Skin epidermis (tissue), 12 donors: ENCODE results near the gene PRKAR2B.

ENCODE experiments used
- H3K27ac ChIP-seq, 21 experiments: fragments of 200-600 bp; sonication (generic) in 11 of 21; one replicate each; pipeline ENCODE4 v1.5.0; 2020; ENCODE audit warnings: mild to moderate bottlenecking in 3 of 21, inconsistent platforms in 2 of 21, moderate library complexity in 2 of 21
- H3K4me3 ChIP-seq, 7 experiments: fragments of 200-600 bp; sonication (generic) in 2 of 7; one replicate each; pipeline ENCODE4 v1.5.0; 2020; ENCODE audit warnings: inconsistent platforms in 2 of 7, mild to moderate bottlenecking in 2 of 7, moderate library complexity in 1 of 7

PRKAR2B gene

DNA sequence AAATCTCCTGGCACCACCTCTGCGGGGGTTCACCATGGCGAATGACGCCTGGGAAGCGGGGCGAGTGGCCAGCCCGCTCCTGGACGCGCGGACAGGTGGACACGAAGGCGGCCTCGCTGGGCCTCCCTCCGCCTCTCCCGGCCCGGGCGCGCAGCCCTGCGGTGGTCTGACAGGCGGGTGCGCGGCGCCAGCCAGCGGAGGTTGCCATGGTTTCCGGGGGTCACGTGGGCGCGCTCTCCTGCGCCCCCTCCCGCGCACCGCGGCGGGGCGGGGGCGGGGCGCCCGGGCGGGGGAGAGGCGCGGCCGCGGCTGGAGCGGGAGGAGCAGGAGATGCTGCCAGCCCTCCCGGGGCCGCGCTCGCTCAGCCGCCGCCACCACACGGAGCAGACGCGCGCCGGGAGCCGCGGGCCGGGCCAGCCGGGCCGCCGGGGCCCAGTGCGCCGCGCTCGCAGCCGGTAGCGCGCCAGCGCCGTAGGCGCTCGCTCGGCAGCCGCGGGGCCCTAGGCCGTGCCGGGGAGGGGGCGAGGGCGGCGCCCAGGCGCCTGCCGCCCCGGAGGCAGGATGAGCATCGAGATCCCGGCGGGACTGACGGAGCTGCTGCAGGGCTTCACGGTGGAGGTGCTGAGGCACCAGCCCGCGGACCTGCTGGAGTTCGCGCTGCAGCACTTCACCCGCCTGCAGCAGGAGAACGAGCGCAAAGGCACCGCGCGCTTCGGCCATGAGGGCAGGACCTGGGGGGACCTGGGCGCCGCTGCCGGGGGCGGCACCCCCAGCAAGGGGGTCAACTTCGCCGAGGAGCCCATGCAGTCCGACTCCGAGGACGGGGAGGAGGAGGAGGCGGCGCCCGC, at the start of gene PRKAR2B:
PRKAR2B (plus strand) TSS at position 359 of the 848 bp plus-strand sequence; CDS start at position 562, 203 bp downstream.
- Histone ChIP-seq H3K27ac (peak within 1 kb of the TSS in 8 of 21 experiments; percentile 52 to 81 (median 68)), H3K4me3 (peak within 1 kb of the TSS; percentile 44 to 65 (median 59))

DNA sequence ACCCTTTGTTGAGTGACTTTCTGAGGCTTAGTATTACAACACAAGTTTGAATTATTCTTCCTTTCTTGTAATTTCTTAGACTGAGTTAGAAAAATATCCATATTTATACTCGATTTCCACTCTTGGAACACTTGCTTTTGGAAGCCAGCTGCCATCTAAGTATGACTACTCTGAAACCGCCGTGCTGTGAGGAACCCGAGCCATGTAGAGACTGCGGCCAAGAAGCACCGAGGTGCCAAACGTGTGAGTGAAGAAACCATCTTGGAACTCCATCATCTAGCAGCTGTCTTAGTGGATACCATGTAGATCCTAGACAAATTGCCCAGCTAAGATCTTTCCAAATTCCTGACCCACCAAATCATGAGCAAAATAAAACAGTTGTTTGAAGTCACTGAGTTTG, 49.7 kb upstream of the PRKAR2B start:
- Histone ChIP-seq H3K4me3 (no peak overlapping the region), H3K27ac (no peak overlapping the region)

DNA sequence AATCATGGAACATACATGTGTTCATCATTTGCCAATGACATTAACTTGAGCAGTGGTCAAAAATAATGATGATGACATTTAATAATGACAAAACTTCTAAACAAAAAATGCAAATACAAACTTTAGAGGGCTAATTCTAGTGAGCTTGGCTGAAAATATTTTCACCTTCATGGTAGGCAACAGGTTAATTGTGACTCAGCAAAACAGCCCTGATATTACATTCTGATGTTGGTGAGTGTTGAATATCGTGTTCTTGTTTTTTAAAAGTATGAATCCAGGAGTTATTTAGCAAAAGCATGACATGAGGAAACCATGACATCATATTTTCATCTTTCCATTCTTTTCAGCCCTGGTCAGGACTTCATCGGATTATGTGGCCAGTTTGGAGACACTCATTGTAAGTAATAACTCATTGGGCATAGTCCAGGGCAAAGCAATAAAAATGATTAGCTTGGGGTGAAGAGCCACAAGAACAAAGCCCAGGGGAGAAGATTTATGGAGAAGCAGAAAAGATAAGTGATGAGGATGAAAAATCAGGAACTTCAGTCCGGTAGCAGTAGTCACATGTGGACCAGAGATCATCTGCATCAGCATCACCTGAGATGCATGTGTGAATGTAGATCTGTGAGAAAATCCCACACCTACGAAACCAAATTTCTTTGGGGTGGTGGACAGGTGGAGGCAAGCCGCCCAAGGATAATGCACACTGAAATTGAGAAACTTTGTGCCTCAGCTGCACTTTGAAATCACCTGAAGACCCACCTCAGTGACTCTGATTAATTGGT, 46.8 kb upstream of the PRKAR2B start:
- no peak overlapping the region for H3K4me3 ChIP-seq
- H3K27ac ChIP-seq = no peak overlapping the region

DNA sequence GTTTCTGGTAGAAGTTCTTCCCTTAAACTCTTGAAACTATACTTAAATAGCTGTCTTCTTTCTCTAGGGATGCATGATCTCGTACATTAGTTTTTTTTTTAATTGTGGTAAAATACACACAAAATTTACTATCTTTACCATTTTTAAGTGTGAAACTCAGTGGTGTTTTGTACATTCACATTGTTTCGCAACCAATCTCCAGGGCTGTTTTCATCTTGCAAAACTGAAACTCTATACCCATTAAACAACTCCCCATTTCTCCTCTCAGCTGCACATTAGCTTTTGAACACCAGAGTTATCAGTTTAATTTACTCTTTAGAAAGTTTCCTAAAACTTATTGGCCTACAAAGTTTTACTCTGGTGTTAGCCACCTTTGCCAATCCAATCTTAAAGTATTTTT, 45.5 kb upstream of the PRKAR2B start:
- no peak overlapping the region for H3K27ac ChIP-seq

DNA sequence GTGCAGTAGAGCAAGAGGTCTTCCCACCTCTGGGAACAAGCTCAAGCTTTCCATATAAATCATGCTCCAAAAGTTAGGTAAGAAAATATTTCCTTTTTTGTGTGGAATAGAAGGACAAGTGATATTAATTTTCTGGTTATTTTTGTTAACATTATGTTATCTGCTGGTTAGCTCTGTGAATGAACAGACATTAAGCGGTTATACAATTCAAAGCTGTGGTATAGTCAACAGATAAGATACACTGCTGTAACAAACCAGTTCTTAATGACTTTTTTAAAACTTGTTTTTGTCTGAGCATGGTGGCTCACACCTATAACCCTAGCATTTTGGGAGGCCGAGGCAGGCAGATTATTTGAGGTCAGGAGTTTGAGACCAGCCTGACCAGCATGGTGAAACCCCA, 43.0 kb upstream of the PRKAR2B start:
- Histone ChIP-seq H3K27ac (no peak overlapping the region), H3K4me3 (no peak overlapping the region)

More for the DNA sequence above, 45.5 kb upstream of the PRKAR2B start:
- no peak overlapping the region for H3K4me3 ChIP-seq

DNA sequence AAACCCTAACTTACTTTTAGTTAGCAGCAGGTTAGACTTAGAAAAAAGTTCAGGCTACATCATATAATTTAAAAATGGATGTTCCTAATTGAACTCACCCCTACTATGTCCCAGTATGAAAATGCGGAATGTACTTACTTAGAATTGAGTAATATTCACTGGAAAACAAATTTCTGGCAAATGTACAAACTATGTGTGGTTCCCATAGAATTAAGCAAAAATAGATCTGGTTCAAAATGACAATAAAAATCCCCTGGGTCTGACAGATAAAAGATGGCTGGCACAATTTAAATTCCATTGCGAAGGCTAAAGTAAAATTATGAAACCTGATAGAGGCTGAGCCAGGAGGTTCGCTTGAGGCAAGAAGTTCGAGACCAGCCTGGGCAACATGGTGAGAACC, 42.4 kb upstream of the PRKAR2B start:
- no peak overlapping the region for H3K27ac ChIP-seq

DNA sequence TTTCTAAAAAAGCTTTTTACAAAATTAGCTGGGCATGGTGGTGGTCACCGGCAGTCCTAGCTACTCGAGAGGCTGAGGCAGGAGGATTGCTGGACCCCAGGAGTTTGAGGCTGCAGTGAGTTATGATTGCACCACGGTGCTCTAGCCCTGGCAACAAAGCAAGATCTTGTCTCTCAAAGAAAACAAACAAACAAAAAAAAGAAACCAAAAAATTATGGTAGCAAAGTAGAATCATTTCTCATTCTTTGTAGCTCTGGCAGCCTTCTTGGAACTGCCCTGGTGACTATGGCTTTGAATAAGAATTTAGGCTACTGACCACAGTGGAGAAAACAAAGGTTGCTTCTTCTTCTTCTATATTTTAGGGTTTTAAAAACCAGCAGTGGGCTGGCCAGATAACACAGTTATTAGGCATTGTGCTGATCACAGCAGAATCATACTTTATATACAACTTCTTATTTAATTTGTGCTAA, 41.9 kb upstream of the PRKAR2B start:
- Histone ChIP-seq H3K27ac (no peak overlapping the region), H3K4me3 (no peak overlapping the region)

More for the DNA sequence above, 42.4 kb upstream of the PRKAR2B start:
- H3K4me3 ChIP-seq = no peak overlapping the region

DNA sequence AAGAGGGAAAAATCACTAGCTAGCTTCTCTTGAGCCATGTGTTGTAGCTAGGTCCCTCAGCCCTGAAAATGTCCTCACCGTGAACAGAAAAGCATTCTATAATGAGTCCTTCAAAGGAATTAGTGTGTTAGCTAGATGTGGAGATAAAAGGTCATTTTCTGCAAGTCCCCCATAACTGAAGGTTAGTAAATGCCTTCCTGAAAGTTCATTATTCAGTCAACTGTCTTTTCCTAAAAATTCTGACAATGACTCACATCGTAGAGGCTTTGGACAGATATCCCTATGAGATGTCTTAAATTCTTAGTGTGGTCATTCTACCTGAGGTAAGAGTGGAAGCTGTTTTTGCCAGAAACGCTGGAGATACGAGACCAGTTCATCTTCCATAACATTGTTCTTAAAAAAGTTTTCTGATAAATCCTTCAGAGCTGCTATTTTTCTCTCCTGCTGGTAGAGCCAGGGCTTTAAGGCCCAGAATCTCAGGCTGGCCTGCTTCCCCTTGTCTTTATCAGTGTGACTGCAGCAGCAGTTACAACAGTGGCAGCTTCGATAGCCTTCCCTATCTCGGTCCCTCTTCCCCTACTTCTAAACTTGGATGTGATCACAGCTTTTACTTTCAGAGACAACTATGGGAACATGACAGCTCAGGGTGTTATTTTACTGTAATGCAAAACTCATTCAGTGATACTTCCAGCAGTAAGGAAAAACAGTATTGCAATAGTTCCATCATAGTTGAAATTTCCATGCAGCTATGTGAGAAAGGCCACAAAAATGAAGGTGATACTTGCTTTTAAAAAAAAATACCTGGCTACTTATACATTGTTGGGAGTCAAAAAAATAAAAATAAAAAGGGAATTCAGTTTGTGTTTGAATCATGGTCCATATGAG, 37.3 kb upstream of the PRKAR2B start:
- Histone ChIP-seq H3K27ac (no peak overlapping the region), H3K4me3 (no peak overlapping the region)

DNA sequence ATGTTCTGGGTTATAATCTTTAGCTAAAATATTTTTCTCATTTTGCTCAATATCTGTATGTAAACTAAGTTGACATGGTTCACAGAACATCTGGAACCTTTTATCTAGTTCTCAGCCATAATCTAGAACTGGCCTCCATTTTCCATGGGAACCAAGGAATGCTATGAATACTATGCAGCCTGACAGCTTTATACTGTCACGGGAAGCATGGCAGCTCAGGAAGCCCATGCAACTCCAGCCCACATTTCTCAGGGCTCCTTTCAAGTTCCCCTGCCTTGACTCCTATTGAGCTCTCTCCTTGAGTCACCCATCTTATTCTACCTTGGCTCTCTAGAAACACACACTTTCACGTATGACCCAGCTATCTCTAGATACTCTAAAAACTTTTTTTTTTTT, 36.6 kb upstream of the PRKAR2B start:
- Histone ChIP-seq H3K27ac (no peak overlapping the region), H3K4me3 (no peak overlapping the region)

DNA sequence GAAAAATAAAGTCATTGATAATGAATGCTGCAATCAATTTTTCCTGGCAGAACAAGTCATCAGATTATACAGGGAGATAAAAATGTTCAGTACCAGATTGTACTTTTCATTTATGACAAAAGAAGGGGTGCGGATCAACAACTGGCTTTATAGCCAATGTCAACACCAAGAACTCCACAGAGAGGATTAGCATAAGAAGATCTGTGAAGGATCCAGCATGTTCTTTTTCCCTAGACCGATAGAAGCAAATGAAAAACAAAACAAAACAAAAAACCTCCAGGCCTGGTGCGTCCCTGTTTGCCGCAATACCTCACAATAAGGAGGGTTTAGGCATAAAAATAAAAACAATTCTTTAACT, 34.7 kb upstream of the PRKAR2B start:
- Histone ChIP-seq H3K27ac (no peak overlapping the region), H3K4me3 (no peak overlapping the region)

DNA sequence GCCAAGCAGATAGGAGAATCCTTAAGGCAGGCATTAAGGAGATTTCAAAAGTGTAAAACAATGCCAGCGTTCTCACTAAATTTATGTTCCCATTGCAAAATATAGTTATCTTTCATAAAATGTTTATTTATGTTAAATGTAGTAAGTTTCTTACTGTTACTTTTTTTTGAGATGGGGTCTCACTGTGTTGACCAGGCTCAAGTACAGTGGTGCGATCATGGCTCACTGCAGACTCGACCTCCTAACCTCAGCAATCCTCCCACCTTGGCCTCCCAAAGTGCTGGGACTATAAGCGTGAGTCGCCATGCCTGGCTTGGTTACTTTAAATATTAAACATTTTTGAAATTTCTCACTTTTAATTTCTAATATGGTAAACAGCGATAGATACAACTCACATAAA, 31.8 kb upstream of the PRKAR2B start:
- H3K4me3 ChIP-seq = no peak overlapping the region
- no peak overlapping the region for H3K27ac ChIP-seq

DNA sequence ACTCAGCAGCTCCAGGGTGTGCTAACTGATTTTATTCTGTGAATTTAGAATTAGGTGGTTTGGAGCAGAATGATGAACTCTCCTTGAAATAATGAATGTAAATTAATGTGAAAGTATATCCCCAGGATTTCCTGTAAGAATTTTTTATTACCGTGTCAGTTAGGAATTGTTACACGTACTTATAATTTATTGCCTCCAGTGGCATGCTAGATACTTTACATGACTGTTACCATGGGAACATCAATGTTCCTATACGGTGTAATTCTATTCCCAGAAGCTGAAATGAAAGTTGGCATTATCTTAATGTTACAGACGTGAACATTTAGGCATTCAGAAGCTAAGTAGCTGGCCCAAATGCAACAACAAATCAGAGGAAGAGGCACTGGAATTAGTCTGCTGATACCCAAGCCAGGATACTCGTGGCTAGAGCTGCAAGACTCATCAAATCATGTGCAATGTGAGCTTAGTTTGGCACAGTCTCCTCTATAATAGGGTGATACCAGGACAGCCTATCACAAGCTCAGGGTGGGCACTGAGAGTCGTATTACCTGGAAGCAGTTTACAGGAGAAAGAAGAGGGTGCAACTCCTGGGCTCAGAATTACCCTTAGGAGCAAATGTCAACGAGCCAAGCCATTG, 30.0 kb upstream of the PRKAR2B start:
- Histone ChIP-seq H3K4me3 (no peak overlapping the region), H3K27ac (no peak overlapping the region)

DNA sequence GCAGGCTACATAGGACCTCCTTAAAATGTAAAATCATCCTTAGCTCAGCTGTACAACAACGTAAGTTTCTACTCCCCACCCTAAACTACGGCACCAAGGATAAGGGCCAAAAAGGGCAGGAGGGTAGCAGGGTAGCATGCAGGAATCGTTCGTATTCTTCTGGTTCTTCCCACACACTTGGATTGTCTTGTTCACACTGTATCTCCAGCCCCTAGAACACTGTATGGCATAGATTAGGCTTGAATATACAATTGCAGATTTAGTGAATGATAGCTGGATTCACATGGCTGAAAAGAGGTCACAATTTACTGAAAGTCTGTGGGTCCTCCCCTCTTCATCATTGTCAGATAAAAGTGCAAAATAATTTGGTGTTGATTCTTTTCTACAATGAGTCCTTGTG, 28.2 kb upstream of the PRKAR2B start:
- no peak overlapping the region for H3K27ac ChIP-seq
- H3K4me3 ChIP-seq = no peak overlapping the region

DNA sequence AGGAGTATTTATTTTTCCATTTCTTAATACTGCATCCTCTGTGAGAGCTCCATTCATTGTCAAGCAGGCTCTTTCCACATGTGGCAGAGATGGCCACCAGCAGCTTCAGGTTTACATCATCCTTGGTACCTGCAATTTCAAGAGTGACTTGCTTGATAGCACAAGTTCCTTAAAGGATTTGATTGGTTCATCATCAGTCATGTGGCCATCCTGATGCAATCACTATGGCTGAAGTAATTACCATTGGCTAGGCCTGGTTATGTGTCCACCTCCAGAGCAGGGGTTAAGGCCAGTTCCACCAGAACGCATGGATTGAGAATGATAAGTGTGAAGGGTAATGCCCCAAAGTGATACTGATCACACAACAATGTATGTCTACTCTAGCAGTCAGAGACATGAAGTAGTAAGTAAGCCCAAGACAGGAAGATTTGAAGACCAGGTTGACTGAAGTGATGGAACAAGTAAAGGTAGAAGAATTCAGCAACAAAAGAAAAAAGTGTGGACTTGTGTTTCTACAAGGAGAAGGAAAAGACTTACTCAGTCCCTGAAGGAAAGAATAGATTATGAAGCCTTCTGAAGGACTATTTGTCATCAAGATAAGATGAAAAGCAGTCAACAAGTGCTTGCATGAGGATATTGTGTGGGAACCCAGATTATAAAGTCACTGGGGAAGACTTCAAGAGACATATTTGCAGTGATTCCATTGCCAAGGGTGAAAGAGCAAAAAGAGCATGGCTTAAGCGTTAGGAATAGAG, 26.4 kb upstream of the PRKAR2B start:
- Histone ChIP-seq H3K27ac (no peak overlapping the region), H3K4me3 (no peak overlapping the region)

DNA sequence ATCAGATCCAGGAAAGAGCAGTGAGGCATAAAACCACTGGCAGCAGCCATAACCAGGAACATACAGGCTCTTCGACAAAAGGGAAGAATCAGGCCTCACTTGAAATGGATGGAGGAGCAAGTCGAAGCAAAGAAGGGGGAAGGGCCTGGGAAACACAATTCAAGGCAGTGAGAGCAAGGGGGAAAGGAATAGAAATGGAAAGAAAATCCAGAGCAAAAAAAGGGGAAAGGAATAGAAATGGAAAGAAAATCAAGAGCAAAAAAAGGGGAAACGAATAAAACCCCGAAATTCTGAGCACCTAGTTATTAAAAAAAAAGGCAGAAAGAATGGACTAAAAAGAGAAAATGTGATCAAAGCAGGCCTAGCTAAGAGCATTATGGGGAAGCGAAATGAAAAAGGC, 24.1 kb upstream of the PRKAR2B start:
- H3K4me3 ChIP-seq = no peak overlapping the region
- H3K27ac ChIP-seq = no peak overlapping the region

DNA sequence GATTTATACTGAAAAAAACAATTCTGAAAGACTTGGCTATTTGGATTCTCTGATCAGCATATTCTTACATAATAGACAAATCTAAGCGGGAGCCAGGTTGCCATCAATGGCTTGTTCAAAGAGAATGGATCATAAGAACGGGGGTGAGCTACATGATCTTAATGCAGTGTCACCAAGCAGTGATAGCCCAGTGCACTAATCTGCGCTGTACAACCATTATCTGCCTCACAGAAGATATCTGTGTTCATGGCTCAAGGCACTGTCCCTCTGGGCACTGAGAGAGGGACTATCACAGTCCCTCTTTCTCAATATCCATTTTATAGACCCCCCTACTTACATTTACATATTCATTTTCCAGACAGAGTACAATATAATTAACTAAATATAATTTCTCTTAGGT, 22.9 kb upstream of the PRKAR2B start:
- Histone ChIP-seq H3K27ac (no peak overlapping the region), H3K4me3 (no peak overlapping the region)

DNA sequence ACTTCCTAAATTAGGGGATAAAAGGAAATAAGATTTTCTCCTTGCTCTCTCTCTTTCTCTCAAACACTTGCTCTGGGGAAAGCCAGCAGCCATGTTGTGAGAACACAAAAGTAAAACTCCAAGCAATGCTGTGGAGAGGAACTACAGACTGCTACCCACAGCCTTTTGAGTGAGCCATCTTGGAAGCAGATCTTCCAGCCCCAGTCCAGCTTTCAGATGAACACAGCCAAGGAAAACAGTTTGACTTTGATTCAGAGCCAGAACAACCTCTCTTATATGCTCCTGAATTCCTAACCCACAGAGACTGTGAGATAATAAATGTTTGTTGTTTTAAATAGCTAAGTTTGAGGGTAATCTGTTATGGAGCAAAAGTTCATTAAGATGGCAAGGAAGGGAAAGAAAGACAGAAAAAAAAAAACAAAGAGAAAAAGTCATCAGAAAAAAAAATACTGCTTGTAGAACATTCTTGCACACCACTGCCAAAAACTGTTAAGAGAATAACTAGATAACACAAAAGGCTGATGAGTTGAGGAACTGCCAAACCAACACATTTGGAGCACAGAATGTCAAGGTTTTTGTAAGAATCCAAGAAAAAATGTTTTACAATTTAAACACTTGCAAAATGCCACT, 20.9 kb upstream of the PRKAR2B start:
- Histone ChIP-seq H3K4me3 (no peak overlapping the region), H3K27ac (no peak overlapping the region)

DNA sequence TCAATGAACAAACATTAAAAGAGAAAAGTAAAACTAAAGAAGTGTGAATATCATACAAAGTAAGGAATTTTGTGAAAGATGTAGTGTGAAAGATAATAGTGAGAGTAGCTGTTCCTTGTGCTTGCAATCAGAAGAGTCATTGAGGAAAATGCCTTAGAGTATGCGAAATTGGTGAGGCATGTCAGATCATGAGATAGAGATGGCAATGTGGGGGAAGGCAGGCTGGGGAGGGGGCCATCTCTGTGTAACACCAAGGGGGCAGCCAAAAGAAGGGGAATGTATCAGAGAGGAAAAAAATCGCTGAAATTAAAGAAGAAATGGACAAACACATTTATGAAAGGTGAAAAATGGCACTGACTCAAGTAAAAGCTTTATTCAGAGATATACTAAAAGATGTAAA, 19.6 kb upstream of the PRKAR2B start:
- H3K27ac ChIP-seq = no peak overlapping the region

More for the DNA sequence above, 19.6 kb upstream of the PRKAR2B start:
- H3K4me3 ChIP-seq = no peak overlapping the region
